PC-9 (cell line): ENCODE results near the gene NEU4. TPM values are rescaled to one million over a fixed set of nuclear protein-coding genes. Genes with fewer than 3 reads are reported as not detected.
"Not testable (repeated sequence)": the region's sequence is repeated elsewhere in the genome, so short reads cannot be mapped to it uniquely, and the experiment has no call there.

Experiments
- BruUV-seq: library from RNA; stranded (reverse); fragments of 400-500 nt; replicated peaks from 2 replicates; lab custom pipeline; 2021; lab: Mats Ljungman, UMichigan
- CTCF ChIA-PET: fragments of 300-600 bp; sonication (Branson Sonifier 250); formaldehyde crosslinking; loops from one replicate; lab custom pipeline; 2022; ENCODE audit warnings: antibody characterized with exemption; lab: Charles Lee
- POLR2A ChIA-PET: fragments of 300-600 bp; sonication (Branson Sonifier 250); formaldehyde crosslinking; loops from one replicate; lab custom pipeline; 2022; ENCODE audit warnings: antibody characterized with exemption; ENCODE audit not compliant: unreplicated experiment; lab: Charles Lee
- DNase-seq, 2 experiments: peaks; one replicate each; pipeline versions ENCODE4 v3.0.0 to v3.0.0-alpha.2; 2015 to 2022; ENCODE audit warnings: mixed read lengths in 1 of 2
- H2AFZ ChIP-seq: fragments of 200-600 bp; sonication (generic); 2 replicates; pipeline ENCODE4 v1.8.1; 2017; ENCODE audit warnings: antibody characterized with exemption
- H3F3A ChIP-seq: fragments of 200-600 bp; sonication (generic); 2 replicates; pipeline ENCODE4 v1.8.1; 2017; ENCODE audit warnings: antibody characterized with exemption, mild to moderate bottlenecking, low read depth; ENCODE audit not compliant: insufficient read depth
- H3K27ac ChIP-seq: fragments of 200-600 bp; sonication (generic); 2 replicates; pipeline ENCODE4 v1.6.1; 2016; ENCODE audit warnings: mixed run types
- H3K27me3 ChIP-seq: fragments of 200-600 bp; sonication (generic); 2 replicates; pipeline ENCODE4 v1.6.1; 2016; ENCODE audit warnings: low read depth, mixed run types; ENCODE audit not compliant: insufficient read depth
- H3K36me3 ChIP-seq: fragments of 200-600 bp; sonication (generic); 2 replicates; pipeline ENCODE4 v1.6.1; 2016; ENCODE audit warnings: low read depth, mixed run types
- H3K4me1 ChIP-seq: fragments of 200-600 bp; sonication (generic); replicated peaks from 2 replicates; pipeline ENCODE4 v1.6.1; 2016; ENCODE audit warnings: mixed run types; ENCODE audit not compliant: insufficient read depth
- H3K4me2 ChIP-seq: fragments of 200-600 bp; sonication (generic); 2 replicates; pipeline ENCODE4 v1.6.1; 2017; ENCODE audit warnings: mixed run types
- H3K4me3 ChIP-seq: fragments of 200-600 bp; sonication (generic); 2 replicates; pipeline ENCODE4 v1.6.1; 2016; ENCODE audit warnings: mixed run types
- H3K79me2 ChIP-seq: fragments of 200-600 bp; sonication (generic); 2 replicates; pipeline ENCODE4 v1.6.1; 2017; ENCODE audit warnings: low read depth, mixed run types
- H3K9me2 ChIP-seq: fragments of 200-600 bp; sonication (generic); 2 replicates; pipeline ENCODE4 v1.8.1; 2017; ENCODE audit warnings: mild to moderate bottlenecking; ENCODE audit not compliant: insufficient read depth
- H3K9me3 ChIP-seq: fragments of 200-600 bp; sonication (generic); 2 replicates; pipeline ENCODE4 v1.8.1; 2016; ENCODE audit warnings: low read depth; ENCODE audit not compliant: insufficient read depth
- H4K20me1 ChIP-seq: fragments of 200-600 bp; sonication (generic); 2 replicates; pipeline ENCODE4 v1.8.1; 2017; ENCODE audit not compliant: insufficient read depth
- CTCF ChIP-seq: fragments of 200-600 bp; sonication (generic); conservative IDR thresholded peaks from 2 replicates; pipeline ENCODE4 v1.6.1; 2017; ENCODE audit warnings: mixed run types, antibody characterized with exemption, mild to moderate bottlenecking, moderate library complexity
- EZH2 ChIP-seq: fragments of 200-600 bp; sonication (generic); IDR thresholded peaks from 2 replicates; pipeline ENCODE4 v1.8.0; 2017; ENCODE audit warnings: antibody characterized with exemption, low read depth
- intact Hi-C: fragments of 100-400 bp; cut with micrococcal nuclease; formaldehyde crosslinking; loops from one replicate; pipeline ENCODE4 v1.10.0; 2022; ENCODE audit not compliant: unreplicated experiment
- total RNA-seq: library from RNA; stranded (reverse); gene quantifications from 2 replicates; pipeline ENCODE4 v1.2.3, GENCODE V29; 2021

NEU4 gene
- total RNA-seq, 1 experiment from 2014 or later: 0.92 TPM

DNA sequence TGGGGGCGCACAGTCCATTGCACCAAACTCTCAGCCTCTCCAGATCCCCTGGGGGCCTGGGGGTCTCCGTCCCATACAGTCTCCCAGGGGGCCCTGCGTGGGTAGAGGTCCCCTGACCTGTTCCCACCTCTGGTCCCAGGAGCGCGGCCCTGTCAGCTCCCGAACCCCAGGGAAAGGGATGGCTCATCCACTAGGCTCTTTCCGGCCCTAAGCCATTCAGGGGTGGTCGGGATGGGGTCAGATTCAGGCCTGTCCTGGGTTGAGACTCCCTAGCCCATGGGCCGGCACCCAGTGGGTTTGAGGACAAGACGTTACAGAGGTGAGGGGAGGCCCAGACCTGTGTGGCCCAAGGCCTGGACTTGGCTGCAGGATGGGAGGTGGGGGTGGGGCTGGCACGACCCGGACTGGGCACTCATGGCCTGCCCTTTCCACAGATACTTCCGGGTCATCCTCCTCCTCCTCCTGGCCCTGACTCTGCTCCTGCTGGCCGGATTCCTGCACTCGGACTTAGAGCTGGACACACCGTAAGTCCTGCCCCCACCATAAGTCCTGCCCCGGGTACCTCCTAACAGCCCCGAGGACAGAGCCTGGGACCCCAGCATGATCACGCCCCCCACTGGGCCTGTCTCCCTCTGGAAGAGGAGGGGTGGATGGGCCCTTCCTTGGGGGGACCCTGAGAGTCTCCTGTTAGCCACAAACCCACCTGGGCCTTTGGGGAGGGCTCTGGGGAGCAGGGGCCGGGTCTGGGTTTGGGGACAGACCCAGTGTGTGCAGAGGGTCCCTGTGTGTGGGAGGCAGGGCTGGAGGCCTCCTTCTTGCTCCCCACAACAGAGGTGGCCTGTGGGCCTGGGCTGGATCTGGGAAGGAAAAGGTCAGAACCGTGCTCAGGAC, 10.1 kb upstream of the NEU4 start:
- H3K36me3 ChIP-seq: no peaks in the 10 kb centered on the region
- no peak overlapping the region for H3K4me3 ChIP-seq
- 0 out of 2 replicates have a peak, but pooled peaks cover under 1% of the 10 kb centered on the region for H3F3A ChIP-seq
- POLR2A ChIA-PET: no interaction called here
- TF ChIP-seq EZH2 (no peak), CTCF (no peak)
- CTCF ChIA-PET: no interaction called here
- no peaks in the 10 kb centered on the region for H3K4me1 ChIP-seq
- no peak overlapping the region for H3K27ac ChIP-seq
- H3K79me2 ChIP-seq: no peaks in the 10 kb centered on the region
- H3K9me2 ChIP-seq: no peaks in the 10 kb centered on the region
- H4K20me1 ChIP-seq: no peaks in the 10 kb centered on the region
- peaks cover 11% of the 10 kb centered on the region for H3K27me3 ChIP-seq
- no peak overlapping the region for H2AFZ ChIP-seq
- intact Hi-C loops: no loop called here
- DNase-seq: no peak
- H3K4me2 ChIP-seq: no peak overlapping the region
- BruUV-seq: no TSS peak
- no peaks in the 10 kb centered on the region for H3K9me3 ChIP-seq

GRCh38 chr2:241799522-241800197, 9.3 kb upstream of the NEU4 start:
- intact Hi-C loops: no loop called here
- no peaks in the 10 kb centered on the region for H4K20me1 ChIP-seq
- H3K36me3 ChIP-seq: no peaks in the 10 kb centered on the region
- no peak for TF ChIP-seq CTCF
- no peak overlapping the region for H3K4me3 ChIP-seq
- H3F3A ChIP-seq: no peaks in the 10 kb centered on the region
- ChIA-PET CTCF (interaction anchor here (0.7 kb wide), 1 partner anchor 83 kb away, joined by 3 read pairs; no protein-coding TSS in a partner anchor), POLR2A (interaction anchor here (0.6 kb wide), 1 partner anchor 24 kb away, joined by 7 read pairs; no protein-coding TSS in a partner anchor)
- H3K4me1 ChIP-seq: no peaks in the 10 kb centered on the region
- no peak for DNase-seq
- H3K27me3 ChIP-seq: peaks cover 17% of the 10 kb centered on the region
- H3K9me2 ChIP-seq: no peaks in the 10 kb centered on the region
- H2AFZ ChIP-seq: no peak overlapping the region
- H3K27ac ChIP-seq: no peak overlapping the region
- H3K4me2 ChIP-seq: no peak overlapping the region
- no TSS peak for BruUV-seq
- H3K79me2 ChIP-seq: no peaks in the 10 kb centered on the region
- no peaks in the 10 kb centered on the region for H3K9me3 ChIP-seq

GRCh38 chr2:241800198-241800903, 8.6 kb upstream of the NEU4 start:
- H3K9me2 ChIP-seq, H3K4me2 ChIP-seq, H3K4me1 ChIP-seq, H3F3A ChIP-seq, H3K36me3 ChIP-seq, H3K27ac ChIP-seq, intact Hi-C loops, H2AFZ ChIP-seq, H3K4me3 ChIP-seq, DNase-seq, H3K79me2 ChIP-seq, H4K20me1 ChIP-seq, POLR2A ChIA-PET, H3K9me3 ChIP-seq, BruUV-seq: not testable (repeated sequence)
- CTCF ChIA-PET: interaction anchor here (0.7 kb wide), 1 partner anchor 84 kb away, joined by 3 read pairs; no protein-coding TSS in a partner anchor
- H3K27me3 ChIP-seq: peaks cover 17% of the 10 kb centered on the region
